Measurements from ENCODE around the gene DDI2.
A peak's percentile ranks its signal among the peaks of the same experiment; 100 is the strongest.
"Not testable (repeated sequence)": the region's sequence is repeated elsewhere in the genome, so short reads cannot be mapped to it uniquely, and the experiment has no call there.

Gene DDI2

DNA sequence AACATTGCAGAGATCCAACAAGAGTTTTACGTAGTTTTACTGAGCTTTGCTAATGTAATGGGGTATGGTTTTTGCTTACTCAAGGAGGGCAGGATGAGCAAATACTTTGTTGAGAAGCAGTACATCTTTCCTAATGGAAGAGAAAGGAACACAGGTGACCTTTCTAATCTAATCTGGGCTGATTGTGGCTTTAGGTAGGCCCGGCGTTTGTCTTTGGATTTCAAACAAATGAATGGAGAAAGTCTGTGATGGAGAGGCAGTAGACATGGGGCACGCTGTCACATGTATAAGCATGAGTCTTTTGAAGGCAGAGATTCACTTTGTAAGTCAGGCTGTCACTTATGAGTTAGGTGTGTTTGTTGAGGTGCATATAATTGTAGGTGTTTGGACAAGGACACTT lies 68.6 kb downstream of the DDI2 start:
- DNase-seq, result no peak
- in situ Hi-C loops (cut with HindIII; ENCODE audit: low pct_ligation_motif_present, low pct_unique_long_range_greater_than_20kb, low sequenced_read_pairs), result no loop called here

DNA sequence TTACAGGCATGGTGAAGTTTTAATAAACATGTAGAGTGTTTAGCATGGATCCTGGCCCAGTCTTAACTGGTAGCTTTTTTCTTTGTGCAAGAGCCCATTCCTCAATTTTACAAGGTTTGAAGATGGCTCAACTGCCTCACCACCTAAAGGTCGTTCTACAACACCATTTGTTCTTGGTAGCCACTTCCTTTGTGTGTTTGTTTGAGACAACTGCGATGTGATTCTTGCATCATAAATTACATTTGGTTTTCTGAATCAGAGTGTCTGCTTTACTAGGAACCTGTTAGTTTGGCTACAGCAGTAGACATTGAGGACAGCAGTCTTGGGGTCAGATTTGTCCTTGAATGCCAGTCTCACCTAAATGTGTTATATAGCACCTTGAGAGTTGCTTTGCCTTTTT lies 70.2 kb downstream of the DDI2 start:
- in situ Hi-C loops (cut with HindIII; ENCODE audit: low pct_ligation_motif_present, low pct_unique_long_range_greater_than_20kb, low sequenced_read_pairs), result no loop called here

DNA sequence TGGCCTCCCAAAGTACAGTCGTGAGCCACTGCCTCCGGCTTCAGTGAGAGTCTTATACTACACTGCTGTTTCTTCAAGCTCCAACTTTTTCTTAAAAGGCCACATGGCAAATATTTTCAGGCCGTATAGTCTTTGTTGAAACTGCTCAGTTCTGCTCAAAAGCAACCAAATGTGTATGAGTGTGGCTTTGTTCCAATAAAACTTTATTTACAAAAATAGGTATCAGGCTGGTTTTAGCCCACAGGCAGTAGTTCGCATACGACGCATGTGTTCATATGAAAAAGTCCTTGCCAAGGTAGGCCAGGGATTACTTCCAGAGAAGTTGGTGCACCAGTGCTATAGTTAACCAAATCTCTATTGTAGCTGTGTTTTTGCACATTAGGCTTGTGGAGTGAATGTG lies 73.1 kb downstream of the DDI2 start:
- in situ Hi-C loops (cut with HindIII; ENCODE audit: low pct_ligation_motif_present, low pct_unique_long_range_greater_than_20kb, low sequenced_read_pairs), result no loop called here
- DNase-seq, result no peak

More for the DNA sequence above, 70.2 kb downstream of the DDI2 start:
- DNase-seq, result no peak

DNA sequence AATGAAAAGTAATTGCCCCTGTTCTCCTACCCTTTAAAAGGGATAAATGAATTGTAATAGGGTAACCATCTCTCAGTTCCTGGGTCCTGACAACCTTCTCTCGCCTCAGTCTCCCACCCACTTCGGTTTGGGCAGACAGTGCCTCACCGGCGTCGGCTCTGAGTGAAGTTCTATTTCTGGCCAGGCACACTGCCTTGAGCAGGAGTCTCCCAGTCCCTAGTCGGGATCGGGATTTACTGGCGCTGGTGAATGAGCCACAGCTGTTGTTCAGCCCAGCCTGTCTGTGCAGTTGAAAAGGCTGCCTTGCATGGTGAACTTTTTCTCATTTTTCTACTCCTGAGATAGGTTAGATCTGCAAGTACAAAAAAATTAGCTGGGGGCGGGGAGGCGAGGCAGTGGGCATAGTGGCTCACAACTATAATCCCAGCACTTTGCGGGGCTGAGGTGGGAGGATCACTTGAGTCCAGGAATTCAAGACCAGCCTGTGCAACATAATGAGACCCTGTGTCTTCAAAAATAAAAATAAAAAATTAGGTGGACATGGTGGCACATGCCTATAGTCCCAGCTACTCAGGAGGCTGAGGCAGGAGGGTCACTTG lies 74.3 kb downstream of the DDI2 start:
- no peak for DNase-seq
- in situ Hi-C loops (cut with HindIII; ENCODE audit: low pct_ligation_motif_present, low pct_unique_long_range_greater_than_20kb, low sequenced_read_pairs), result no loop called here

DNA sequence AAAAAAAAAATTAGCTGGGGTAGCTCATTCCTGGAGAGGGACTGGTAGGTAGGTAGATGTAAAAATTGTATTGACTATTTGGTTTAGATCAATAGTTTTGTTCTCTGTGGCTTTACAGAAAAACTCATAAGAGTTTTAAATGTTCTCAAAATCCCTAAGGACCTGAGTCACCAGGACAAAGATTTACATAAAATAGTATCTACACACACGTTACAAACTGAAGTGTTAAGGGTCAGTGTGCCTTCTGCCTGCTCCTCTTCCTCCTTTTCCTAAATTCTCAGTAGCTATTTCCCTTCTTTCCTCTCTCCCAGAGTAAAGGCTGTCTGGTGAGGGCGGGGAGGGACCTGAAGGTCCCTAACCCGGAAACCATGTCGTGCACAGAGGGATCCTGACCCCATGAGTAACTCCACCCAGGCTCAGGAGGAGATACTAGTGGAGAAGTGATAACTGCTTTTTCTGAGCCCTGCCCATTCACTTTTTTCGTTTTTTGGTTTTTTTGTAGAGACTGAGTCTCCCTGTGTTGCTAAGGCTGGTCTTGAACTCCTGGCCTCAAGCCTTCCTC lies 74.9 kb downstream of the DDI2 start:
- no peak for DNase-seq

DNA sequence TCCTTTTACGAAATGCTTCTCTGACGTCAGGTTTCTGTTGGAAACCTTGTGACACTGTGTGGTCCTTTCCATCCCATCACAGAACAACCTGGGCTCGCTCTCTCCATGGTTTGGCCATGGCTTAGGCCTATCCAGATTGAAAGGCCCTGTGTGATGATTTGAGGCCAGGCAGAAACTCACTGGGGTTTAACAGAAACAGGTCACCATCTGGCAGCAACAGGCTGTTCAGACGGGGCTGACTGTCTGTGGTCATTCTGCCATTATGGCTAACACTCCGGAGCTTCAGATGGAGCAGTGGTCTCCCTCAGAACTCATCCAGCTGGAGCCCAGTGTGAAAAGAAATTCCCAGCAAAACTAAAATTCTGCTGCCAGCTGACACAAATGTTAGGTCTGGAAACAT lies 76.1 kb downstream of the DDI2 start:
- in situ Hi-C loops (cut with HindIII; ENCODE audit: low pct_ligation_motif_present, low pct_unique_long_range_greater_than_20kb, low sequenced_read_pairs), result no loop called here
- DNase-seq, result no peak

More for the DNA sequence above, 74.9 kb downstream of the DDI2 start:
- in situ Hi-C loops (cut with HindIII; ENCODE audit: low pct_ligation_motif_present, low pct_unique_long_range_greater_than_20kb, low sequenced_read_pairs), result no loop called here

DNA sequence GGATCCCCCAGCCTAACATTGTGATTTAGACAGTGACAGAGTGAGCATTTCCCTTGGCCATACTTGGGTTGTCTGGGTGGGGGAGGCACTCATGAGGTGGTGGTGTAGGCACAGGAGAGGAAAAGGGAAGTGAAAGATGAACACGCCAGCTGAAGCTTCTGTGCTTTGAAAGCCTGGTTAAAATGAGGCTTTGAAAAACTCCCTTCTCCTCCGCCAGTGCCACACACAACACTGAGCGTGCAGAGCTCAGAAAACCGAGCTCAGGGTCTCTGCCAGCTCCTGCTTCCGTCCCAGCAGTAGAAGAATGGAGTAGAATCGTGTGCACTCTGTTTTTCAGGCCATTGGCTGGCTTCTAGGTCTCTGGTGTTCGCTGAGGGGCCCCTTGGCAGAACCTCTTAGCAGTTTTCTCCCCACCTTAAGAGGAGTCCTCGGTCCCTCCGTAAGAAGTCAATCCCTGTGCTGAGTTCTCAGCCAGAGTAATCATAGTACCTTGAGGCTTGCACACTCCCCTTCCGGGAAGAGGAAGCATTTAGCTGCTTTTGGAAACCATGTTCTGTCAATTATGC lies 79.8 kb downstream of the DDI2 start:
- no peak for DNase-seq
- in situ Hi-C loops (cut with HindIII; ENCODE audit: low pct_ligation_motif_present, low pct_unique_long_range_greater_than_20kb, low sequenced_read_pairs), result no loop called here

DNA sequence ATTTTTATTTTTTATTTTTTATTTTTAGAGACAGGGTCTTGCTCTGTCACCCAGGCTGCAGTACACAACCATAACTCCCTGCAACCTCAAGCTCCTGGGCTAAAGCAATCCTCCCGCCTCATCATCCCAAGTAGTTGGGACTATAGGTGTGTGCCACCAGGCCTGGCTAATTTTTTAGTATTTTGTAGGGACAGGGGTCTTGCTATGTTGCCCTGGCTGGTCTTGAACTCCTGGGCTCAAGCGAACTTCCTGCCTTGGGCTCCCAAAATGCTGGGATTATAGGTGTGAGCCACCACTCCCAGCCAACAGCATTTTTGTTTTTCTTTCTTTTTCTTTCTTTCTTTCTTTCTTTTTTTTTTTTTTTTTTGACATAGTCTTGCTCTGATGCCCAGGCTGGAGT lies 80.9 kb downstream of the DDI2 start:
- in situ Hi-C loops (cut with HindIII; ENCODE audit: low pct_ligation_motif_present, low pct_unique_long_range_greater_than_20kb, low sequenced_read_pairs), result no loop called here
- no peak for DNase-seq

DNA sequence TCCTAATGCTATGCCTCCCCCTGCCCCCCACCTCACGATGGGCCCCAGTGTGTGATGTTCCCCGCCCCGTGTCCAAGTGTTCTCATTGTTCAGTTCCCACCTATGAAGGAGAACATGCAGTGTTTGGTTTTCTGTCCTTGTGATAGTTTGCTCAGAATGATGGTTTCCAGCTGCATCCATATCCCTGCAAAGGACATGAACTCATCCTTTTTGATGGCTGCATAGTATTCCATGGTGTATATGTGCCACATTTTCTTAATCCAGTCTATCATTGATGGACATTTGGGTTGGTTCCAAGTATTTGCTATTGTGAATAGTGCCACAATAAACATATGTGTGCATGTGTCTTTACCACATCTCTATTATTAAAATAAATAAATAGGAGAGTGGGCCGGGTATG lies 82.1 kb downstream of the DDI2 start:
- DNase-seq; in situ Hi-C loops (cut with HindIII; ENCODE audit: low pct_ligation_motif_present, low pct_unique_long_range_greater_than_20kb, low sequenced_read_pairs): not testable (repeated sequence)

DNA sequence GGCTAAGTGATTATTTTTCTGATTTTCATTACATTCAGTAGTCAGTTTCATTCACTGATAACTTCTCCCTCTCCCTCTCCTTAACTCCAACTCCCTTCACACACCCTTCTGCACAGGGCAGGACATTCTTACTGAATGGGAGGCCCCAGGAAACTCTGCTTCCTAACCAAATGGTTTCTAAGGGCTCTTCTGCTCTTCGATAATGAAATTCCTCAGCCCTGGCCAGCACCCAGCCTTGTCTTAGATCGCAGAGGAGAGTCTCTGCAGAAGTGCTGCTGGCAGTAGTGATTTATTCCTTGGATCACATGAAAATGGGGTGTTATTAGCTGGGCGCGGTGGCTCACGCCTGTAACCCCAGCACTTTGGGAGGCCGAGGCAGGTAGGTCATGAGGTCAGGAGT lies 83.2 kb downstream of the DDI2 start:
- no peak for DNase-seq
- in situ Hi-C loops (cut with HindIII; ENCODE audit: low pct_ligation_motif_present, low pct_unique_long_range_greater_than_20kb, low sequenced_read_pairs), result no loop called here

DNA sequence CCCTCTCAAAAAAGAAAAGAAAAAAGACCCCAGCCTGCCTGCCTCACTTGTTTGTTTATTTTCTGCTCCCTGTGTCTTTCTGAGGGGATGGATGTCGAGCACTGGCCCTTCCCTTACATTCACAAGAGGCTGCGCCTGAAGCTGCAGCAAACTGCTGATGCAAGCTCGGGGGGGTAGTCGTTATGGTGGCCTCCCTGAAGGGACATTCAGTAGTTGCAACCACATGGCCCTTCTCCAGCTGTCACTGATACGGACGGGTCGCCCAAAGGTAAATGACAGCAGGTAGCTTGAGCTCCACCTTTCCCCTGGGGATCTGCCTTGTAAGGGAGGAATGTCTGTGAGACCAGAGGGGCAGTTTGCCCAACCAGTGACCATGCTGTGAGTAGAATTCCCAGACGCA lies 84.5 kb downstream of the DDI2 start:
- no peak for DNase-seq
- in situ Hi-C loops (cut with HindIII; ENCODE audit: low pct_ligation_motif_present, low pct_unique_long_range_greater_than_20kb, low sequenced_read_pairs), result no loop called here

DNA sequence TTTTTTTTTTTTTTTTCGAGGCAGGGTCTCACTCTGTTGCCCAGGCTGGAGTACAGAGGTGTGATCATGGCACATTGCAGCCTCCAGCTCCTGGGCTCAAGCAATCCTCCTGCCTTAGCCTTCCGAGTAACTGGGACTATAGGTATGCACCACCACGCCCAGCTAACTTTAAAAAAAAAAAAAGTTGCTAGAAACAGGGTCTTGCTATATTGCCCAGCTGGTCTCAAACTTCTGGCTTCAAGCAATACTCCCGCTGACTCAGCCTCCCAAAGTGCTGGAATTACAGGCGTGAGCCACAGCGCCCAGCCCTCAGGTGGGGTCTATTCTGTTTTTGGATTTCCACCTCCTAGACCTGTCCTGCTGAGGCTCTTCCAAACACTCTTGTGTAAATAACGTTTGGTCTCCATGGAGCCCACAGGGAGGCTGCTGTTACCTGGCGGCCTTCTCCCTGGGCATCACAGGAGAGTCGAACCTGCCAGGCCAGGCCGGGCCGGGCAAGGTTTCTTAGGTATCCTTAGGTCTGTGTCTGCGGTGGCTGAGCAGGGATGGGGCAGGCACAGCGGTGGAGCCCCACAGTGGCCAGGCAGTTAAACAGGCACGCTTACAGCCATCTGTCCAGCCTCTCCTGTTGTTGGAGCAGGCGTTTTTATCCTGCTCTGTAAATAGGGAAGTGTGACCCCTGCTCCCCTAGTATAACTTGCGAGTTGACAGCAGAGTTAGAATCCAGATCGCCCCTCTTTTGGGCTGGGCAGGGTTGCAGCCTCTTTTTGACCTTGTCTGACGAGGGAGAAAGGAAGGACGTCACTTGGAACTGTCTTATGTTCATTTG lies 85.7 kb downstream of the DDI2 start:
- in situ Hi-C loops (cut with HindIII; ENCODE audit: low pct_ligation_motif_present, low pct_unique_long_range_greater_than_20kb, low sequenced_read_pairs), result no loop called here
- peak; percentile 51 for DNase-seq

DNA sequence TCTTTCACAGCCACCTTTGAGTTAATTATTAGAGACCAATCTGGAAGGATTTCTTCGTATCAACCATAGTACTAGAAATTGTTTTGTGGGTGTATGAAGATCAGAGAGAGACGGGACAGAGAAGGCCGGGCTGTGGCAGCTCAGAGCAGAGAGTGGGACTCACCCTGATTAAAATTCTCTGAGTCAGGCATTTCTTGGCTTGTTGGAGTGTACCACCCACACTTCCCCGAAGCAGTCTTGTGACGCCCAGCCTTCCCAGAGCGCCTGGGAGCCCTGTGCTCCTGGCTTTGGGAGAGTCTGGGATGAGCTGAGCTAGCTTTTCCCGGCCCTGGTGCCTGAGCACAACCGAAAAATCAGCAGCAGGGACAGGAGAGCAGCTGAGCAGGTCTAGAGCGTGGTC lies 86.3 kb downstream of the DDI2 start:
- peak; percentile 79 for DNase-seq
- in situ Hi-C loops (cut with HindIII; ENCODE audit: low pct_ligation_motif_present, low pct_unique_long_range_greater_than_20kb, low sequenced_read_pairs), result no loop called here

DNA sequence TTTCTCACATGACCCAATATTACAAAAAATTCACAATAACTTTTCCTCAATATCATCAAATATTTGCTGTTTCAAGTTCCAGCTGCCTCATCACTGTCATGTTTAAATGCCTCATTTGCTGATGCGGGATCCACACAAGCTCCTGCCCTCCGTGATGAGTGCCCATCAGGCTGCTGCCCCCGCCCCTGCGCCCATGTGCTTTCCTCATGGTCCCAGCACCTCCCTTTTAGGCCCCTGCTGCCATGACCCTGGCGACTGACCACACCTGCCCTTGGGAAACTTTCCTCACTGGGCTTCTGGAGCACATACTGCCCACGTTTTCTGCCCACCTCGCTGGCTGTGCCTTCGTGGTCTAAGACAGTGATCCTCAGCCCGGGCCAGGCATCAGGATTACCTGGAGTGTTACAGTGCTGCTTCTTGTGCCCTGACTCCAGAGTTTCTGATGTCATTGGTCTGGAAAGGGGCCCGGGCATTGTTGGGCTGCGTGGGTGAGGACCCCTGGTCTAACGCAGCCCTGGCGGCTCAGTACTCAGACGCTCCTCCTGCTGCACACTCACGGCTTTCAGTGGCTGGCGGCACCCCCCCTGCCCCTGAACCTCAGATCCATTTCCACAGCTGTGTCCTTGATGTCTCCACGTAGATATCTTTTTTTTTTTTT lies 87.4 kb downstream of the DDI2 start:
- in situ Hi-C loops (cut with HindIII; ENCODE audit: low pct_ligation_motif_present, low pct_unique_long_range_greater_than_20kb, low sequenced_read_pairs), result no loop called here
- DNase-seq, result no peak

DNA sequence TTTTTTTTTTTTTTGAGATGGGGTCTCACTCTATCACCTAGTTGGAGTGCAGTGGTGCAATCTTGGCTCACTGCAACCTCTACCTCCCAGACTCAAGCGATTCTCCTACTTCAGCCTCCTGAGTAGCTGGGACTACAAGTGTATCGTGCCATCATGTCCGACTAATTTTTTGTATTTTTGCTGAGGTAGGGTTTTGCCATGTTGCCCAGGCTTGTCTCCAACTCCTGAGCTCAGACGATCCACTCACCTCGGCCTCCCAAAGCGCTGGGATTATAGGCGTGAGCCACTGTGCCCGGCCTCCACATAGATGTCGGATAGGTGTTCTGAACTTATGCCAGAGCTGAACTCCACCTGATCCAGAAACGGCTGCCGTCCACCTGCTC lies 87.9 kb downstream of the DDI2 start:
- no peak for DNase-seq

DNA sequence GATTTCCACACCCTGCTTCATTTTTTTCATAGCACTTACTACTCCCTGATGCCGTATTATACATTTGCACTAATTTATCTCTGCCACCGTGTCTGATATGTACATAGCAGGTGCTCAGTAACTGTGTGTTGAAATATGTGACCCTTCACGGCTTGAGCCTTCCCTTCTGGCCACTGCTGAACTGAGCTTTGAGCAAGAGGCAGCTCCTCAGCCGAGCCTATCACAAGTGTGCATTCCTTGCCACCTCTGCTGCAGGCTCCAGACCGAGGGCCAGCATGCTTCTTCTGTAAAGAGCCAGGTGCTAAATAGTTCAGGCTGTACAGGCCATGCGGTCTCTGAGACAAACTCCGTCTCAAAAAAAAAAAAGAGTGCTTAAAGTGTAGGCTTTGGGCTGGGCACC lies 89.5 kb downstream of the DDI2 start:
- DNase-seq, result no peak
- in situ Hi-C loops (cut with HindIII; ENCODE audit: low pct_ligation_motif_present, low pct_unique_long_range_greater_than_20kb, low sequenced_read_pairs), result no loop called here

More for the DNA sequence above, 87.9 kb downstream of the DDI2 start:
- in situ Hi-C loops (cut with HindIII; ENCODE audit: low pct_ligation_motif_present, low pct_unique_long_range_greater_than_20kb, low sequenced_read_pairs), result no loop called here

DNA sequence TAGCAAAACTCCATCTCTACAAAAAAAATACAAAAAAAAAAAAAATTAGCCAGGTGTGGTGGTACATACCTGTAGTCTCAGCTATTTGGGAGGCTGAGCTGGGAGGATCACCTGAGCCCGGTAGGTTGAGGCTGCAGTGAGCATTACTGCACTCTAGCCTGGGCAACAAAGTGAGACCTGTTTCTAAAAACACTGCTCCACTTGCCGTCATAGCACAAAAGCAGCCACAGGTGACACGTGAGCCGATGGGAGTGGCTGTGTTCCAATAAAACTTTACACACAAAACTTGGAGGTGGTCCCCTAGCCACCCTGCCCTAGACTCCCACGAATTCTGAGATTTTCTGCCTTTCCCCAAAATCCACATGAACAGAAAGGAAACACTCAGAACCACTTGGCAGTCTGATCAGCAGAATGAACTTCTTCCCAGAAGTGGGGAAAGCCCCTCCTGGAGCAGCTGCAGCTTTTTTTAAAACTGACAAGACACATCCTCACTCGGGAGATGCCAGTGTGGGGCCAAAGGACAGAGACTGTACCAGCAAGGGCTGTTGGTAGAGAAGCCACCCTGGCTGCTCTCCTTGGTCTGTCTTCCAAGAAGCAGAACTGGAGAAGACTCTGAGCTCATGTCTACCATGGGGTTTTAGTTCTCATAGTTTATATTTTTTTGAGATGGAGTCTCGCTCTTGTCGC lies 90.1 kb downstream of the DDI2 start:
- DNase-seq, result no peak
- in situ Hi-C loops (cut with HindIII; ENCODE audit: low pct_ligation_motif_present, low pct_unique_long_range_greater_than_20kb, low sequenced_read_pairs), result no loop called here

DNA sequence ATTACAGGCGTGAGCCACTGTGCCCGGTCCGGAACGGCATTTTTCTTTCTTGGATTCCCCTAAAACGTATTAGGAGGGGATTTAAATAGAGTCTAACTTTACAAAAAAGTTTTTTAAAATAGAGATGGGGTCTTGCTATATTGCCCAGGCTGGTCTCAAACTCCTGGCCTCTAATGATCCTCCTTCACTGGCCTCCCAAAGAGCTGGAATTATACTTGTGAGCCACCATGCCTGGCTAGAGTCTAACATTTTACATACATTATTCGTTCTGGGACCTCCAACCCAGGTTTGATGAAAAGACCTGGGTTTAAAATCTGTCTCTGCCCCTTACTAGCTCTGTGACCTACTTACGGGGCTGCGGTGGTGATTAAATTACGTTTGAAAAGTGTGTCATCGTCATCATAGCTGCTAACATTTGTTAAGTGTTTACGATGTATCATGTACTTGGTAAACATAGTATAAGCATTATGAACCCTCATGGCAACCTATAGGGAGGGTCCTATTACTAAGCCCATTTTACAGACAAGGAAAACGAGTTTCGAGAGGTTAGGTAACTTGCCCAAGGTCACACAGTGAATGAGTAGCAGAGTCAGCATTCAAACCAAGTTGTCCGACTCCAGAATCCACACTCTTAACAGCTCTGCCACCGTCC lies 91.4 kb downstream of the DDI2 start:
- DNase-seq, result no peak
- in situ Hi-C loops (cut with HindIII; ENCODE audit: low pct_ligation_motif_present, low pct_unique_long_range_greater_than_20kb, low sequenced_read_pairs), result no loop called here
